Fibroblast of lung (primary cell): ENCODE data around the gene SOX13. TPM values are rescaled to one million over a fixed set of nuclear protein-coding genes. Genes with fewer than 3 reads are reported as not detected.

Experiments used
- DNase-seq, 2 donors: peaks; one replicate each; pipeline versions ENCODE4 v3.0.0 to v3.0.0-alpha.2; 2010; ENCODE audit warnings: low read depth in 2 of 2
- H2AFZ ChIP-seq: 2 replicates; pipeline ENCODE4 v1.5.1; 2012; ENCODE audit warnings: low read length, control low read depth, inconsistent platforms
- H3K27ac ChIP-seq: 2 replicates; pipeline ENCODE4 v1.5.1; 2011; ENCODE audit warnings: low read length, control low read depth; ENCODE audit not compliant: insufficient read depth
- H3K27me3 ChIP-seq: 2 replicates; pipeline ENCODE4 v1.5.1; 2011; ENCODE audit warnings: mild to moderate bottlenecking, low read length; ENCODE audit not compliant: control insufficient read depth, insufficient read depth
- H3K36me3 ChIP-seq: 2 replicates; pipeline ENCODE4 v1.5.1; 2011; ENCODE audit warnings: low read length; ENCODE audit not compliant: control insufficient read depth, insufficient read depth
- H3K4me1 ChIP-seq: 2 replicates; pipeline ENCODE4 v1.5.1; 2011; ENCODE audit warnings: low read length; ENCODE audit not compliant: control insufficient read depth, insufficient read depth; ENCODE audit errors: extremely low read depth
- H3K4me2 ChIP-seq: 2 replicates; pipeline ENCODE4 v1.5.1; 2011; ENCODE audit warnings: low read length, control low read depth; ENCODE audit not compliant: insufficient read depth; ENCODE audit errors: extremely low read depth
- H3K4me3 ChIP-seq, 4 experiments: fragments of 200-600 bp in 1 of 4; sonication (generic) in 1 of 4; replicated peaks in 1 of 4; 2 replicates each; pipeline ENCODE4 v1.5.1; 2011 to 2016; ENCODE audit warnings: low read length in 4 of 4, low read depth in 3 of 4, mild to moderate bottlenecking in 3 of 4, control low read depth in 2 of 4, inconsistent platforms in 1 of 4, mixed read lengths in 1 of 4; ENCODE audit not compliant: insufficient read depth in 1 of 4; ENCODE audit errors: control extremely low read depth in 1 of 4
- H3K79me2 ChIP-seq: 2 replicates; pipeline ENCODE4 v1.5.1; 2012; ENCODE audit warnings: mild to moderate bottlenecking, low read length, inconsistent platforms; ENCODE audit not compliant: control insufficient read depth, insufficient read depth
- H3K9ac ChIP-seq: 2 replicates; pipeline ENCODE4 v1.5.1; 2011; ENCODE audit warnings: mild to moderate bottlenecking, low read length, control low read depth; ENCODE audit not compliant: insufficient read depth
- H3K9me3 ChIP-seq: 2 replicates; pipeline ENCODE4 v1.5.1; 2012; ENCODE audit warnings: low read depth, low read length; ENCODE audit not compliant: control insufficient read depth, insufficient read depth
- H4K20me1 ChIP-seq: 2 replicates; pipeline ENCODE4 v1.5.1; 2011; ENCODE audit warnings: low read length; ENCODE audit not compliant: control insufficient read depth, insufficient read depth; ENCODE audit errors: extremely low read depth
- EZH2 ChIP-seq: IDR thresholded peaks from 2 replicates; pipeline ENCODE4 v1.5.1; 2012; ENCODE audit warnings: low read length, control low read depth, mild to moderate bottlenecking; ENCODE audit errors: missing control alignments
- polyA plus RNA-seq, 2 donors: library from polyadenylated mRNA; depleted of rRNA in 1 of 2; stranded (reverse) in 1 of 2; unstranded in 1 of 2; fragments of >200 nt; gene quantifications; 2 replicates each; pipeline ENCODE4 v1.2.1, GENCODE V29; 2011 to 2012; ENCODE audit warnings: missing spikeins in 1 of 2
- total RNA-seq: library from RNA; depleted of rRNA; stranded (reverse); fragments of >200 nt; gene quantifications from 2 replicates; pipeline ENCODE4 v1.2.1, GENCODE V29; 2014
- TF ChIP-seq, protein P1 (sequence below), 2 donors: IDR thresholded peaks in 1 of 2; conservative IDR thresholded peaks in 1 of 2; 1 replicate in 1 of 2; 2 replicates in 1 of 2; pipeline ENCODE4 v1.5.1; 2011 to 2012; ENCODE audit warnings: low read length in 2 of 2, control low read depth in 1 of 2, inconsistent platforms in 1 of 2, low read depth in 1 of 2, mild to moderate bottlenecking in 1 of 2

The SOX13 gene
- total and polyA plus RNA-seq, 2 donors (not counting 1 experiment from before 2014, with no cell fraction given), result 2.0 to 5.5 TPM

DNA sequence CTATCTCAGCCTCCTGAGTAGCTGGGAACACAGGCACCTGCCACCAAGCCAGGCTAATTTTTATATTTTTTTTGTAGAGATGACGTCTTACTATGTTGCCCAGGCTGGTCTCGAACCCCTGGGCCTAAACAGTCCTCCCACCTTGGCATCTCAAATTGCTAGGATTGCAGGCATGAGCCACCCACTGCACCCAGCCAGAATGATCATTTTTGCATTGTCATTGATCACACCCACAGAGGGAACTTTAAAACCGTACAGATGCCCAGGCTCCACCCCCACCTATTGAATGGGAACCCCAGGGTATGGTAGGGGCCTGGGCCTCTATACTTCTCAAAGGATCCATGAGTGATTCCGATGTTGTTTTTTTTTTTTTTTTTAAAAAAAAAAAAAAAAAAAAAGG lies 42.2 kb downstream of the SOX13 start:
- Histone ChIP-seq H3K4me1 (no peaks in the 10 kb centered on the region), H3K27me3 (no peaks in the 10 kb centered on the region), H3K9ac (no peak overlapping the region), H3K4me3 (no peak overlapping the region), H4K20me1 (no peaks in the 10 kb centered on the region), H3K4me2 (no peak overlapping the region), H3K79me2 (no peaks in the 10 kb centered on the region), H3K27ac (no peak overlapping the region), H3K36me3 (no peaks in the 10 kb centered on the region), H2AFZ (no peak overlapping the region), H3K9me3 (no peaks in the 10 kb centered on the region)
- no peak for DNase-seq
- TF ChIP-seq EZH2, result no peak
- TF ChIP-seq, protein P1, sequence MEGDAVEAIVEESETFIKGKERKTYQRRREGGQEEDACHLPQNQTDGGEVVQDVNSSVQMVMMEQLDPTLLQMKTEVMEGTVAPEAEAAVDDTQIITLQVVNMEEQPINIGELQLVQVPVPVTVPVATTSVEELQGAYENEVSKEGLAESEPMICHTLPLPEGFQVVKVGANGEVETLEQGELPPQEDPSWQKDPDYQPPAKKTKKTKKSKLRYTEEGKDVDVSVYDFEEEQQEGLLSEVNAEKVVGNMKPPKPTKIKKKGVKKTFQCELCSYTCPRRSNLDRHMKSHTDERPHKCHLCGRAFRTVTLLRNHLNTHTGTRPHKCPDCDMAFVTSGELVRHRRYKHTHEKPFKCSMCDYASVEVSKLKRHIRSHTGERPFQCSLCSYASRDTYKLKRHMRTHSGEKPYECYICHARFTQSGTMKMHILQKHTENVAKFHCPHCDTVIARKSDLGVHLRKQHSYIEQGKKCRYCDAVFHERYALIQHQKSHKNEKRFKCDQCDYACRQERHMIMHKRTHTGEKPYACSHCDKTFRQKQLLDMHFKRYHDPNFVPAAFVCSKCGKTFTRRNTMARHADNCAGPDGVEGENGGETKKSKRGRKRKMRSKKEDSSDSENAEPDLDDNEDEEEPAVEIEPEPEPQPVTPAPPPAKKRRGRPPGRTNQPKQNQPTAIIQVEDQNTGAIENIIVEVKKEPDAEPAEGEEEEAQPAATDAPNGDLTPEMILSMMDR (conservative IDR thresholded peaks at IDR 0.05 in 1 of 2, IDR thresholded peaks at IDR 0.05 in 1 of 2; ENCODE audit: low read depth in 1 of 2, low read length in 2 of 2), result no peak

DNA sequence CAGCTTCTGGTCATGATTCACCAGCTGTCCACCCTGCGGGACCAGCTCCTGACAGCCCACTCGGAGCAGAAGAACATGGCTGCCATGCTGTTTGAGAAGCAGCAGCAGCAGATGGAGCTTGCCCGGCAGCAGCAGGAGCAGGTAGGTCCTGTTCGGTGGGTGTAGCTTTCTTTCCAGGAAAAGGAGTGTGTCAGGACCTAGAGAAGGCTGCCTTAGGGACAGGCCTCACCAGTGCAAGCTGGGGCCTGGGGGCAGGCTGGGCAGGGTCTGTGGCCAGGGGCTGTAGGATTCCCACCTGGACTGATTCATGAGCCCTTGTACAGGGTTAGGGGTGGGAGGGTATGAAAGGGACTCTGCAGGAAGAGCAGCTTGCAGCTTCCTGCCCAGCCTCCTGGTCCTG lies 43.6 kb downstream of the SOX13 start:
- no peak overlapping the region for H3K9ac ChIP-seq
- no peaks in the 10 kb centered on the region for H3K9me3 ChIP-seq
- no peaks in the 10 kb centered on the region for H4K20me1 ChIP-seq
- no peak overlapping the region for H3K4me3 ChIP-seq
- H3K4me1 ChIP-seq, result no peaks in the 10 kb centered on the region
- H3K27ac ChIP-seq, result no peak overlapping the region
- H3K36me3 ChIP-seq, result no peaks in the 10 kb centered on the region
- no peak overlapping the region for H3K4me2 ChIP-seq
- H3K79me2 ChIP-seq, result no peaks in the 10 kb centered on the region
- no peak for DNase-seq
- no peak overlapping the region for H2AFZ ChIP-seq
- TF ChIP-seq, protein P1 (conservative IDR thresholded peaks at IDR 0.05 in 1 of 2, IDR thresholded peaks at IDR 0.05 in 1 of 2; ENCODE audit: low read depth in 1 of 2, low read length in 2 of 2), result no peak
- H3K27me3 ChIP-seq, result no peaks in the 10 kb centered on the region

DNA sequence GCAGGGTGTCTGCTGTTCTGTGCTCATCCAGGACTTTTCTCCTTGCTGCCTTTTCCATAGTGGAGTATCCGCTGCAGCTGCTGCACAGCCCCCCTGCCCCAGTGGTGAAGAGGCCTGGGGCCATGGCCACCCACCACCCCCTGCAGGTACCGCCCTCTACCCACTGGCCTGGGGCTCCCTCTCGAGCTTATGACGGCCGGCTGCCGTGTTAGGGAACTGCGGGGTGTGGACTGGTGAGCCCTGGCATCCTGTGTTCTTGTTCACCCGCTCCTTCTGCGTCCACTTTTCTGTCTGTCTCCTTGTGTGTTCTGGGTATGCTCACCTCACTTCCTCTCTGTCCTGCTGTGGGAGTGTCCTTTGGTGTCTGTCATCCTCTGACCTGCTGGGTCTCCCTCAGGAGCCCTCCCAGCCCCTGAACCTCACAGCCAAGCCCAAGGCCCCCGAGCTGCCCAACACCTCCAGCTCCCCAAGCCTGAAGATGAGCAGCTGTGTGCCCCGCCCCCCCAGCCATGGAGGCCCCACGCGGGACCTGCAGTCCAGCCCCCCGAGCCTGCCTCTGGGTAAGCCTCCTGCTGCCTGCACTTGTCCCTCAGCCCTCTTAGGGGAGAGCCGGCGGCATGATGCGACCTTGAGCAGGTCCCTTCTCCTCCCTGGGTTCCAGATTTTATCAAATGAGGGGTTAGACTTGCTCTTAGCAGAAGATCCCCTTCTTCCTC lies 49.1 kb downstream of the SOX13 start:
- Histone ChIP-seq H3K36me3 (peaks cover 5% of the 10 kb centered on the region), H3K79me2 (no peaks in the 10 kb centered on the region), H3K9me3 (no peaks in the 10 kb centered on the region), H2AFZ (no peak overlapping the region), H3K4me3 (no peak overlapping the region), H3K4me1 (no peaks in the 10 kb centered on the region), H3K27ac (no peak overlapping the region), H4K20me1 (no peaks in the 10 kb centered on the region), H3K9ac (no peak overlapping the region), H3K4me2 (no peak overlapping the region), H3K27me3 (no peaks in the 10 kb centered on the region)
- TF ChIP-seq, protein P1 (conservative IDR thresholded peaks at IDR 0.05 in 1 of 2, IDR thresholded peaks at IDR 0.05 in 1 of 2; ENCODE audit: low read depth in 1 of 2, low read length in 2 of 2), result no peak
- TF ChIP-seq EZH2, result no peak
- no peak for DNase-seq
